GM18861 (cell line): ENCODE data around the gene NOX4.

ENCODE experiments used
- ATAC-seq: cut with Tn5 transposase; IDR thresholded peaks from one replicate; pipeline ENCODE4 v1.9.1; 2021; ENCODE audit not compliant: unreplicated experiment

NOX4 gene

GRCh38 chr11:89490981-89491690 is at the start of gene NOX4:
TSS of gene NOX4 (minus strand) at chr11:89491375. CDS start at chr11:89491246, 129 bp downstream.
- no peak for ATAC-seq

DNA sequence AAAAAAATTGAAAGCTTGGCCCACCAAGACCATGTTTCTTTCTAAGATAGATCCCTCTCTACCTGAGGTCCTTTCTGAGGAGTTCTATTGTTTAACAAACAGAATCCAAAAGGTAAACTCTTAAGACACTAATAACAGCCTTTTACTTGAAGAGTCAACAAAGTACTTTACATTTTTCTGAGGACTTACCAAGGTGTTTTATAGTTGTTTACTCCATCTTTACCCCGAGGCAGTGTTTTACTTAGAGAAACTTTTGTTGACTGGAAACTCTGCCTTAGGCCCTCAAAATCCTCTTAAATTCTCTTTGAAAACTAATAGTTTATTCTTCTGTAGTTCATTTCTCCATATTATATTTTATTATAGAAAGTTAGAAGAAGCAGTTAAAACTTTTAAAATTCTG is 49.7 kb upstream of the NOX4 start:
- no peak for ATAC-seq

GRCh38 chr11:89537936-89538335 is 46.8 kb upstream of the NOX4 start:
- no peak for ATAC-seq

DNA sequence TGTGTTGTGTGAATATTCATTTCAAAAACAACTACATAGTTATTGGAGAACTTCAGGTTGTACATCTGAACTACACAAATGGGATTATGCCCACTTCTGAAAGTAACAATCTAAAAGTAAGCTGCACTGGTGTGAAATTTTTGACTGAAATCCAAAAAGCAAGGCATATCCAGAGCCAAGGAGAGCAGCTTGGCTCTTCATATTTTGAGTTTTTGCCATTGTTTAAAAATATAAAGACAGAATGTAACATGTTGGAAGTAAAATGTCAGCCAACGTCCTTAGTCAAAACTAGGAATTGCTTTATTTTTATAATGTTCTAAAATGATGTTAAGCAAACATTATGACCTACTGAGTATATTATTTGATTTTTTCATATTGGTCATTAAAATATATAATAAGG is 45.8 kb upstream of the NOX4 start:
- ATAC-seq = no peak

GRCh38 chr11:89535221-89535620 is 44.0 kb upstream of the NOX4 start:
- ATAC-seq = no peak

- ATAC-seq = no peak
Observed at GRCh38 chr11:89529626-89530380, 38.6 kb upstream of the NOX4 start.

GRCh38 chr11:89521792-89522191 is 30.6 kb upstream of the NOX4 start:
- no peak for ATAC-seq

DNA sequence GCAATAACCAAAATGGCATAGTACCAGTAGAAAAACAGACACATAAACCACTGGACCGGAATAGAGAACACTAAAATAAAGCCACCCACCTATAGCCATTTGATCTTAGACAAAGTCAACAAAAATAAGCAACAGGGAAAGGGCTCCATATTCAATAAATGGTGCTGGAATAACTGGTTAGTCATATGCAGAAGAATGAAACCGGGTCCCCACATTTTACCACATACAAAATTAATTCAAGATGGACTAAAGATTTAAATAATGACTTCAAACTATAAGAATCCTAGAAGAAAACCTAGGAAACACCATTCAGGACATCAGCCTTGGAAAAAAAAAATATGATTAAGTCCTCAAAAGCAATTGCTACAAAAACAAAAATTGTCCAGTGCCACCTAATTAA is 30.1 kb upstream of the NOX4 start:
- ATAC-seq = no peak

DNA sequence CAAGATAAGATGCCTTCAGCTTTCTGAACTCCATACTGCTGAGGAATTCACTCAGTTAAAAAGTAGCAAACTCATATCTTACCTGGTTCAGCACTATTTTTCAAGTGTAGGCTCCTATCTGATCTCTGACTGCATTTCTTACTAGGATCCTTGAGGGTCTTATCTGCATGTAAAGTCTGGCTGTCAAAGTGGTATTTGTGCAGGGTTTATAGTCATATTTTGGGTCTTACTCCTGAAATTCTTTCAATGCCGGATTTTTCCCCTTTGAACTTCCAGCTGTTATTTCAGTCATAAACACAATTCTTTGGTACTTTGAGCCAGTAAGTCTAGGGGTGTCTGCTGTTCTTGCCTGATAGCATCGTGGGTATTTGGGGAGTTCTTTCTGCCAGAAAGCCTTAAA is 25.3 kb upstream of the NOX4 start:
- ATAC-seq = no peak

- no peak for ATAC-seq
Observed at GRCh38 chr11:89508544-89508943, 17.4 kb upstream of the NOX4 start.

DNA sequence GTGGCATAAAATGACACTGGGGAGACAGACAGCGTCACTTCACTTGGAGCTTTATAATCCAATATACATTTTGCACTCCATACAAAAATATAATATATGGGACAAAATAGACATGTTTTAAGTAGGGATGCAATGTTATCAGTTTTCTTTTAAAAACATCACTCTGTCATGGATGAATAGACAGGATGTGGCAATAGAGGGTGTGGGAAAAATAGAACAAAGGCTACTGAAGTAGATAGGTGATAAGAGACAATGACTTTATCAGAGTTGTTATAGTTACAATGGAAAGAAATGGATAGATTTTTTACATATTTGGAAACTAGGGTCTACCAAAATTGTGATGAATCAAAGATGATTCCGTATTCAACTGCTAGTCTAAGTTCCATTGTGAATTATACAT is 13.1 kb upstream of the NOX4 start:
- ATAC-seq = no peak

DNA sequence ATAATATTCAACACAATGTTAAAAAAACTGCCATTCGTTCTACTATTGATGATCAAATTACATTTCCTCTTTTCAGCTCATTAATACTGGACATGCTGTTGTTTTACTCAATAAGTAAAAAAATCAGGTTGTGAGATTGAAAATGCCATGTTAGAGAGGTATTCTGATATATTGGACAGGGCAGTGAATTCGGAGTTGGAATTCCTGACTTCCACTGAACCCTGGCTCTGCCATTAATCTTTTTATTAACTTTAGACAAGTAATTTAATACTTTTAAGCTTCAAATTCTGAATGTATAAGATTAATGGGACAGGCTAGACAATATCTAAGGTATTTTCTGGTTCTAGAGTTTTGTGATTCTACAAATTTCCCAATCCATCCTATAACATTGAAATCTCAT is 12.2 kb upstream of the NOX4 start:
- no peak for ATAC-seq

GRCh38 chr11:89502301-89502700 is 11.1 kb upstream of the NOX4 start:
- no peak for ATAC-seq

DNA sequence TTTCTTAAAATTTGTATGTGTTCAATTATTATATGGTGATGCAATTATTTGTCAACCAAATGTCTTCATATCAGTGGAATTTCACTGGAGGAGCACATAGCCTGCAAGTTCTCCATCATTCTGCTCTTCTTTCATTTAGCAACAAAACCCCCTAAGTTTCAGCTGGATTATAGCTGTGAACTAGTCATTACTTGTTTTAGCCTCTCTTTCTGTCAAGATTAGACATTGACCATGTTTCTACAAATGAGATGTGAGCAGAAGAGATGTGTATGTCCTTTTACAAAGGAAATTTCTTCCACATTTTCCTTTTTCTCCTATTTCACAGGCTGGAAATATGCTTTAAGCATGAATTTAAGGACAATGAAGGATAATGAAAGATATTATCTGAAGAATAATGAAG is 9.2 kb upstream of the NOX4 start:
- ATAC-seq = no peak

DNA sequence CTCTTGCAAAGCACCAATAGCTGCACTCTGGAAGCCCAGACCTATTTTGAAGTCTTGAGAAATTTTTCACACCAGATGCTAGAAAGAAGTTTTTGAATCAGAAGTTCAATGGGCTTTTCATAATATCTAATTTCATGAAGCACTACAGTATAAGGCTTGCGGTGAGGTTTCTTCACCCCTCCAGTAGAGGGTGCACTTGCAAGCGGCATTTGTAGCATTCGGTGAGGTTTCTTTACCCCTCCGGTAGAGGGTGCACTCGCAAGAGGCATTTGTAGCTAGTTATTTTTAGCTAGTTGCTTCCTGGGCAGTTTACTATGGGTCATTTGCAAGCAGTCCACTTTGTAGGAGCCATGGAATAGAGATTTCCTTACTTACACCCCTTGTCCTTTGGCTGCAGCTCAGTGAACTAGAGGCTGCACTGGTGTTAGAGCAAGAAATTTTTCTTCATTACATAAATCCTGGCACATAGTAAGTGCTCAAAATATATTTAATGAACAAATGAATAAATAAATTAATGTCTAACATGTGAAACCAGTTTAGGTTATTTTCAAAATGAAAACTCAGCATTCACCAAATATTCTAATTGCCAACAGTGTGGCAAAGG is 7.8 kb upstream of the NOX4 start:
- ATAC-seq = no peak

DNA sequence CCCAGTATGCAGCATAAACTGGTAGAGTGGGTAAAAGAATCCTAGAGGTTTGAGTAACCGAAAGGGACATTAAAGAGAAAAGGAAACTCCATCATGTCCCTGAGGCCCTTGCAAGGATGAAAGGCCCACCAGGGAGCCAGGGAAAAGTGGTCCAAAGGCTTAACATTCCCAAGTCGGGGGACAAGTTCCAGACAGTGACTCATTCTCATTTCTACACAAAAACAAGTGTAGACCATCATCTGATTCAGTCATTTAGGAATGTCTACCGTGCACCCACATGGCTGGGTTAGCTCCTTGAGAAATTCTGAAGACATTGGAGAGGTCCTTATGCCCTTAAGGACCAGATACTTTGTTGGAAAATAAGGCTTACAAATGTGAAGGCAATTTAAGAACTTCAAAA is 4.8 kb upstream of the NOX4 start:
- ATAC-seq = no peak

DNA sequence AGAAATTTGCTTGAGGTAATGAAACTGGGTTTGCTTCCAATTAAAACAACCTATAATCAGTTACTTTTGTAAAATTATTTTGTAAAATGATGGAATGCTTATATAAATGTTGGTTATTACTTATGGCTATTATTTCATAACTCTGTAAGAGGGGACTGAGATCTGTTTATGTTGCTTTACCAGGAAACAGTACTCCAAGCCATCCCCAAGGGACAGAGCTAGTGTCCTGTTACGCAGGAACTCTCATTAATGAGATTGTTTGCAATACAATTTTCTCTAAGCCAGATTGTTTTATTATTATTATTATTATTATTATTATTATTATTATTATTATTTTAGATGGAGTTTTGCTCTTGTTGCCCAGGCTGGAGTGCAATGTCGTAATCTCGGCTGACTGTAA is 2.3 kb upstream of the NOX4 start:
- no peak for ATAC-seq

DNA sequence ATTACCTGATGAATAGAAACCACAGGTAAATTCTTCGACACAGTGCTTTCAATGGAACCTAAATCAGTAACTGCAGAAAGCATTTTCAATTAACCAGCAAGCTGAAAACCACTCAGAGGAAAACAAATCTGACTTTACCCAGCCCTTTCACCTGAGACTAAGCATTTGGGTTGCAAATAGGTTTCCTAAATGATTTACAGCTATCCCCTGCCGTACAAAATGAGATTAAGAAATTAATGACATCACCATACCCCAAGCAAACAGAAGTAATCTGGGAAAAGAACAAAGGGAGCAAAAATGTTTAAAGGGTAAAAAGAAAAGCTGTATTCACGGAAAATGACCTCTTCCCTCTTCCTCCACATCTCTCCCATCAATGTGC is 584 bp downstream of the NOX4 start:
- ATAC-seq = no peak

GRCh38 chr11:89489930-89490329 is 1.2 kb downstream of the NOX4 start:
- no peak for ATAC-seq

DNA sequence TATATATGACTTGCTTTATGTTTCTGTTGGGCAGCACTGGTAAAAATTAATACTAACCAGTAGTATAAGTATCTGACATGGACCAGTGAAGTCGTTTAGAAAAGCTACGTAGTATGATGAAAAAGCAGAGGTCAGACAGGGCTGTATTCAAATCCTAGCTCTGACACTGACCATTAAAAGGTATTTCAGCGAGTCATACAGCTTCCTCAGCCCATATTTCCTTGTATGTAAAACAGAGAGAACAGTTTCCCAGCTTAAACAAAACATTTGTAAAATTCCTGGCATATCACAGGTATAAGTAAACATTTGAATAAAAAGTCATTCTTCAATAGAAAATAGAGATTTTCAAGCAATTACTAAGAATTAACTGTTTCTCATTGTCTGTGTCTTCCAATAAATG is 4.2 kb downstream of the NOX4 start:
- no peak for ATAC-seq

DNA sequence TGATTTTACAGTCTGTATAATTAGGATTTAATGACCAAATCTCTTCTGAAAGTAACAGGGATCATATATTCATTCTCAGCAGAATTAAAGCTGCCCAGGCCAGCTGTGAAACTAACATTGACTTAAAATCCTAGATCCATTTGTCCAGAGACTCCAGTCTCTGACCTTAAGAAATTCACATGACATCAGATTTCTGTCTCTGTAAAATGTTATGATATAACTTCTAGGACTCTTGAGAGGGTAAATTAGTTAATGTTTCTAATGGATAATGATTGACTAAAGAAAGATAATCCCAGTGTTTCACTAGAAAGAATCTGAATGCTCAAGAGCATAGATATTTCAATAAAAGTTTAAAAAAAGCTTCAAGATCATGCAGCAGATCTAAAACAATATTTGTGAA is 6.3 kb downstream of the NOX4 start:
- no peak for ATAC-seq

GRCh38 chr11:89477175-89477574 is 14.0 kb downstream of the NOX4 start:
- ATAC-seq = no peak
